GM12801 (cell line): ENCODE data around the gene USO1.

Source experiments
- CTCF ChIP-seq: IDR thresholded peaks from one replicate; pipeline ENCODE4 v1.5.1; 2011; ENCODE audit warnings: control low read depth; ENCODE audit not compliant: insufficient read length; ENCODE audit errors: extremely low read depth

The USO1 gene

GRCh38 chr4:75724066-75724866, at the start of gene USO1:
Gene USO1 (plus strand): TSS chr4:75724577. CDS start chr4:75724820, 243 bp downstream.
- TF ChIP-seq CTCF = peak; percentile 13

- no peak for TF ChIP-seq CTCF
These were observed 49.3 kb upstream of the USO1 start for GRCh38 chr4:75675004-75675531.

- TF ChIP-seq CTCF = no peak
These were observed 45.9 kb upstream of the USO1 start for GRCh38 chr4:75678473-75678872.

- TF ChIP-seq CTCF = no peak
These were observed 45.4 kb upstream of the USO1 start for GRCh38 chr4:75678965-75679364.

GRCh38 chr4:75679876-75680575, 44.4 kb upstream of the USO1 start:
- no peak for TF ChIP-seq CTCF

- TF ChIP-seq CTCF = no peak
These were observed 40.8 kb upstream of the USO1 start for GRCh38 chr4:75683482-75684155.
